CD14-positive monocyte (primary cell): ENCODE results near the gene SH2D1B. TPM values are rescaled to one million over a fixed set of nuclear protein-coding genes. Genes with fewer than 3 reads are reported as not detected.

Experiments
- DNase-seq, 3 donors: peaks; one replicate each; pipeline ENCODE4 v3.0.0-alpha.2; 2011 to 2022
- H2AFZ ChIP-seq: 2 replicates; pipeline ENCODE4 v1.6.0; 2012; ENCODE audit warnings: mild to moderate bottlenecking, low read depth, low read length, inconsistent platforms; ENCODE audit not compliant: insufficient read depth, poor library complexity, severe bottlenecking
- H3K27ac ChIP-seq, 2 donors: 1 replicate in 1 of 2; 2 replicates in 1 of 2; pipeline ENCODE4 v1.5.1; 2012 to 2013; ENCODE audit warnings: low read length in 2 of 2, control low read depth in 1 of 2, inconsistent platforms in 1 of 2, low read depth in 1 of 2, mild to moderate bottlenecking in 1 of 2
- H3K27me3 ChIP-seq, 2 donors: one replicate each; pipeline versions ENCODE4 v1.6.0 to v1.6.1; 2011 to 2013; ENCODE audit warnings: low read length in 2 of 2; ENCODE audit not compliant: control insufficient read depth in 2 of 2, insufficient read depth in 2 of 2
- H3K36me3 ChIP-seq, 2 donors: replicated peaks in 1 of 2; 1 replicate in 1 of 2; 2 replicates in 1 of 2; pipeline versions ENCODE4 v1.5.1 to v1.6.1; 2012 to 2013; ENCODE audit warnings: low read length in 2 of 2, control low read depth in 1 of 2, inconsistent platforms in 1 of 2, mild to moderate bottlenecking in 1 of 2; ENCODE audit not compliant: insufficient read depth in 2 of 2, control insufficient read depth in 1 of 2
- H3K4me1 ChIP-seq, 2 donors: 1 replicate in 1 of 2; 2 replicates in 1 of 2; pipeline versions ENCODE4 v1.5.1 to v1.6.1; 2012 to 2013; ENCODE audit warnings: low read length in 2 of 2, control low read depth in 1 of 2, inconsistent platforms in 1 of 2, mild to moderate bottlenecking in 1 of 2, moderate library complexity in 1 of 2; ENCODE audit not compliant: insufficient read depth in 2 of 2, control insufficient read depth in 1 of 2
- H3K4me2 ChIP-seq: replicated peaks from 2 replicates; pipeline ENCODE3; 2012; ENCODE audit warnings: low read length, moderate library complexity, mild to moderate bottlenecking; ENCODE audit not compliant: poor library complexity, severe bottlenecking; ENCODE audit errors: extremely low read depth
- H3K4me3 ChIP-seq, 3 experiments: fragments of 200-600 bp in 1 of 3; sonication (generic) in 1 of 3; replicated peaks in 1 of 3; 1 replicate in 2 of 3; 2 replicates in 1 of 3; pipeline ENCODE4 v1.5.1; 2011 to 2013; ENCODE audit warnings: low read length in 3 of 3, mild to moderate bottlenecking in 3 of 3, control low read depth in 2 of 3, low read depth in 2 of 3, inconsistent platforms in 1 of 3, moderate library complexity in 1 of 3
- H3K79me2 ChIP-seq: 2 replicates; pipeline ENCODE4 v1.6.0; 2012; ENCODE audit warnings: mild to moderate bottlenecking, control low read depth, inconsistent platforms, low read length, moderate library complexity; ENCODE audit not compliant: insufficient read depth
- H3K9ac ChIP-seq: 2 replicates; pipeline ENCODE4 v1.6.0; 2017; ENCODE audit warnings: low read length, mild to moderate bottlenecking; ENCODE audit not compliant: insufficient read depth, poor library complexity, severe bottlenecking
- H3K9me3 ChIP-seq, 2 donors: replicated peaks in 1 of 2; 1 replicate in 1 of 2; 2 replicates in 1 of 2; pipeline versions ENCODE4 v1.5.1 to v1.6.1; 2012 to 2013; ENCODE audit warnings: low read length in 2 of 2, control low read depth in 1 of 2; ENCODE audit not compliant: control insufficient read depth in 1 of 2, insufficient read depth in 1 of 2
- H4K20me1 ChIP-seq: 2 replicates; pipeline ENCODE4 v1.6.0; 2012; ENCODE audit warnings: mild to moderate bottlenecking, low read length, control low read depth, moderate library complexity; ENCODE audit not compliant: insufficient read depth
- H3K27ac Mint-ChIP-seq, 7 donors: one replicate each; pipeline ENCODE4 v1.8.0; 2020; ENCODE audit warnings: mild to moderate bottlenecking in 7 of 7, mixed read lengths in 7 of 7, moderate library complexity in 6 of 7, inconsistent platforms in 2 of 7
- H3K27me3 Mint-ChIP-seq, 3 donors: one replicate each; pipeline ENCODE4 v1.8.0; 2021 to 2022; ENCODE audit warnings: low read depth in 3 of 3, mild to moderate bottlenecking in 3 of 3, mixed read lengths in 3 of 3, moderate library complexity in 3 of 3, inconsistent platforms in 1 of 3
- H3K36me3 Mint-ChIP-seq, 2 donors: one replicate each; pipeline ENCODE4 v1.8.0; 2020; ENCODE audit warnings: mixed read lengths in 2 of 2, inconsistent platforms in 1 of 2, mild to moderate bottlenecking in 1 of 2
- H3K4me1 Mint-ChIP-seq: one replicate; pipeline ENCODE4 v1.8.0; 2020; ENCODE audit warnings: mild to moderate bottlenecking, mixed read lengths
- H3K4me3 Mint-ChIP-seq, 2 donors: one replicate each; pipeline ENCODE4 v1.8.0; 2020; ENCODE audit warnings: mild to moderate bottlenecking in 2 of 2, mixed read lengths in 2 of 2, moderate library complexity in 1 of 2
- H3K9me3 Mint-ChIP-seq, 7 donors: one replicate each; pipeline ENCODE4 v1.8.0; 2020 to 2022; ENCODE audit warnings: mixed read lengths in 7 of 7, mild to moderate bottlenecking in 6 of 7, moderate library complexity in 6 of 7, inconsistent platforms in 2 of 7
- WGBS: methylation state at CpG from one replicate; pipeline ENCODE4 v1.1.5; 2013; ENCODE audit warnings: missing lambda C conversion rate; ENCODE audit not compliant: insufficient coverage; 5-methylcytosine and 5-hydroxymethylcytosine counted together
- intact Hi-C, 2 donors: fragments of 100-400 bp; cut with micrococcal nuclease; formaldehyde crosslinking; loops; one replicate each; pipeline versions ENCODE4 v1.15.0 to v1.15.1; 2023
- polyA plus RNA-seq, 3 donors: library from polyadenylated mRNA; depleted of rRNA in 1 of 3; unstranded in 2 of 3; stranded (reverse) in 1 of 3; fragments of 300-500 nt in 2 of 3; fragments of >200 nt in 1 of 3; fragmentation: Illumina TruSeq in 2 of 3; gene quantifications; 1 replicate in 2 of 3; 2 replicates in 1 of 3; pipeline ENCODE4 v1.2.3, GENCODE V29; 2012 to 2021
- TF ChIP-seq, protein P1 (sequence below): fragments of 200-600 bp; IDR thresholded peaks from one replicate; pipeline ENCODE4 v1.8.0; 2022; ENCODE audit warnings: antibody characterized with exemption, mild to moderate bottlenecking

SH2D1B gene
- polyA plus RNA-seq, 3 donors, result 0.88 to 2.9 (median 1.7) TPM

DNA sequence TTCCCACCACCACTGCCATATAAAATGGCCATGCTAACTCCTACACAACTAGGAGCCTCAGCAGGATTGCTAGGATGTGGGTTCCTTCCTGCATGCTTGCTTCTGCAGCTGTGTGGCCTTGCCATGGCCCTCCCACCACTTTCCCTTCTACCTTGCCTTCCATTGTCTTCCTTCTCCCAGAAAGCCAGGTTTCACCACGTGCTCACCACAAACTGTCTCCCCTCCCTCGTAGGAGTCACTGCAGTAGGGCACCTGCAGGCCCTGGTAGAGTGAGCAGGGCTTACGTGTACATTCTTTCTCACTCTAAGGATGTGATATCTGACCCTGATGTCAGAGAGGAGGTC lies 26.7 kb downstream of the SH2D1B start:
- Histone ChIP-seq H3K4me2 (no peak overlapping the region), H3K4me3 (no peak overlapping the region), H3K9ac (no peak overlapping the region), H3K36me3 (no peaks in the 10 kb centered on the region), H3K27me3 (no peaks in the 10 kb centered on the region), H3K9me3 (no peaks in the 10 kb centered on the region), H2AFZ (no peak overlapping the region), H3K79me2 (no peaks in the 10 kb centered on the region), H4K20me1 (no peaks in the 10 kb centered on the region), H3K4me1 (peaks cover 13 to 31% of the 10 kb centered on the region in 2 donors), H3K27ac (no peak overlapping the region)
- no peak for DNase-seq
- Mint-ChIP-seq H3K4me1 (peaks cover 35% of the 10 kb centered on the region), H3K27ac (no peak overlapping the region), H3K36me3 (no peaks in the 10 kb centered on the region), H3K27me3 (peaks cover 0 to 2% (median 0%) of the 10 kb centered on the region in 3 donors), H3K4me3 (peak overlapping the region in 1 of 2 donors; percentile 37), H3K9me3 (no peaks in the 10 kb centered on the region)
- TF ChIP-seq, protein P1, sequence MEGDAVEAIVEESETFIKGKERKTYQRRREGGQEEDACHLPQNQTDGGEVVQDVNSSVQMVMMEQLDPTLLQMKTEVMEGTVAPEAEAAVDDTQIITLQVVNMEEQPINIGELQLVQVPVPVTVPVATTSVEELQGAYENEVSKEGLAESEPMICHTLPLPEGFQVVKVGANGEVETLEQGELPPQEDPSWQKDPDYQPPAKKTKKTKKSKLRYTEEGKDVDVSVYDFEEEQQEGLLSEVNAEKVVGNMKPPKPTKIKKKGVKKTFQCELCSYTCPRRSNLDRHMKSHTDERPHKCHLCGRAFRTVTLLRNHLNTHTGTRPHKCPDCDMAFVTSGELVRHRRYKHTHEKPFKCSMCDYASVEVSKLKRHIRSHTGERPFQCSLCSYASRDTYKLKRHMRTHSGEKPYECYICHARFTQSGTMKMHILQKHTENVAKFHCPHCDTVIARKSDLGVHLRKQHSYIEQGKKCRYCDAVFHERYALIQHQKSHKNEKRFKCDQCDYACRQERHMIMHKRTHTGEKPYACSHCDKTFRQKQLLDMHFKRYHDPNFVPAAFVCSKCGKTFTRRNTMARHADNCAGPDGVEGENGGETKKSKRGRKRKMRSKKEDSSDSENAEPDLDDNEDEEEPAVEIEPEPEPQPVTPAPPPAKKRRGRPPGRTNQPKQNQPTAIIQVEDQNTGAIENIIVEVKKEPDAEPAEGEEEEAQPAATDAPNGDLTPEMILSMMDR, result no peak
- intact Hi-C loops, result no loop called here
- whole genome bisulfite sequencing, result no CpG with 5 or more reads among the region's 3 CpGs

DNA sequence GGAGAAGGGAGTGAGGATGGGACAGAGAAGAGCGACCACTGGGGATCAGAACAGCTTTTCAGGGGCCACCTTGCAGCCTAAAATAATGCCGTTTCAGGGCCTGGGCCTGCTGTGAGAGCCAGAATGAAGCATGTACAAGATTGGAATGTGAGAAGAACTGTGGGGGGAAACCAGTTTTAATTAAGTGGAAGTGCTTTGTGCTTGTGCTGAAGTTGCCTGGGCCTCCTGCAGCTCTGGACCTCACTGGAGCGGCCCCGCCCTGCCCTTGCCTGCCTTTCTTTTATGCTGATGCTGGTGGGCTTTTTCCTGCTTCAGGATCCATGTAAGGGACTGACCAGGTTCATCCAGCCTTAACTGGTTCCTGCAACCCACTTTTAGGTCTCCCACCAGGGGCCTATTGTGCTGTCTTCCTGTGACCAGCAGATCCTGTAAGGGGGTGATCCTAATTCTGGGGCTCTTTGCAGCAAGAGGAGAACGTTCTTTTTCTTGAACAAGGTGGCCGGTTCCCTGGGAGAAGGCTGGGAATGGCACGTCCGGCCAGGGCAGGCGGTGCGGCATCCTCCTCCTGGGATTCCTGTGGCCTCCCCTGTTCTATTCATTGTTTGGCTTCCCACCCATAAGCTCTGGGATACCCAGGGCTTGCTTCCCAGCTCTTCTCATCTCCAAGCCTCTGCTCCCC lies 27.2 kb downstream of the SH2D1B start:
- Mint-ChIP-seq H3K27ac (no peak overlapping the region), H3K4me3 (no peak overlapping the region), H3K9me3 (no peaks in the 10 kb centered on the region), H3K4me1 (peaks cover 34% of the 10 kb centered on the region), H3K36me3 (no peaks in the 10 kb centered on the region), H3K27me3 (peaks cover 0 to 2% (median 0%) of the 10 kb centered on the region in 3 donors)
- no peaks in the 10 kb centered on the region for H3K79me2 ChIP-seq
- H4K20me1 ChIP-seq, result no peaks in the 10 kb centered on the region
- H3K36me3 ChIP-seq, result no peaks in the 10 kb centered on the region
- no peaks in the 10 kb centered on the region for H3K27me3 ChIP-seq
- H3K9ac ChIP-seq, result no peak overlapping the region
- H3K4me1 ChIP-seq, result peaks cover 13 to 31% of the 10 kb centered on the region in 2 donors
- no peaks in the 10 kb centered on the region for H3K9me3 ChIP-seq
- intact Hi-C loops, result no loop called here
- DNase-seq, result no peak
- no peak overlapping the region for H2AFZ ChIP-seq
- H3K4me2 ChIP-seq, result no peak overlapping the region
- H3K27ac ChIP-seq, result no peak overlapping the region
- 100% methylated on average over 5 of the region's 10 CpGs for WGBS
- TF ChIP-seq, protein P1, result no peak
- no peak overlapping the region for H3K4me3 ChIP-seq
